HG03558 (cell line): ENCODE results near the gene ADGB.
"Not testable (repeated sequence)": the region's sequence is repeated elsewhere in the genome, so short reads cannot be mapped to it uniquely, and the experiment has no call there.

Experiments
- ATAC-seq: cut with Tn5 transposase; IDR thresholded peaks from one replicate; pipeline ENCODE4 v1.9.1; 2021; ENCODE audit warnings: moderate number of reproducible peaks; ENCODE audit not compliant: unreplicated experiment; ENCODE audit errors: extremely low read depth

The ADGB gene

GRCh38 chr6:146598772-146599405 lies at the start of gene ADGB:
Gene ADGB, plus strand, starts transcription at chr6:146598972. Its CDS starts 69 bp downstream, at chr6:146599041.
- no peak for ATAC-seq

GRCh38 chr6:146550911-146551310 lies 47.9 kb upstream of the ADGB start:
- ATAC-seq, result no peak

GRCh38 chr6:146551545-146551944 lies 47.2 kb upstream of the ADGB start:
- no peak for ATAC-seq

GRCh38 chr6:146553377-146554135 lies 45.2 kb upstream of the ADGB start:
- no peak for ATAC-seq

GRCh38 chr6:146560607-146561006 lies 38.2 kb upstream of the ADGB start:
- no peak for ATAC-seq

GRCh38 chr6:146566661-146567060 lies 32.1 kb upstream of the ADGB start:
- not testable (repeated sequence) for ATAC-seq

- ATAC-seq, result not testable (repeated sequence)
Measured at GRCh38 chr6:146568619-146569018, 30.2 kb upstream of the ADGB start.

- ATAC-seq, result no peak
Measured at GRCh38 chr6:146574211-146574610, 24.6 kb upstream of the ADGB start.

GRCh38 chr6:146578054-146578453 lies 20.7 kb upstream of the ADGB start:
- ATAC-seq, result no peak

- ATAC-seq, result no peak
Measured at GRCh38 chr6:146581968-146582367, 16.8 kb upstream of the ADGB start.

GRCh38 chr6:146582857-146583256 lies 15.9 kb upstream of the ADGB start:
- no peak for ATAC-seq

GRCh38 chr6:146583966-146584365 lies 14.8 kb upstream of the ADGB start:
- no peak for ATAC-seq

- ATAC-seq, result no peak
Measured at GRCh38 chr6:146587459-146587858, 11.3 kb upstream of the ADGB start.

- ATAC-seq, result no peak
Measured at GRCh38 chr6:146590492-146590891, 8.3 kb upstream of the ADGB start.

- ATAC-seq, result no peak
Measured at GRCh38 chr6:146592451-146592850, 6.3 kb upstream of the ADGB start.

- no peak for ATAC-seq
Measured at GRCh38 chr6:146593986-146594385, 4.8 kb upstream of the ADGB start.

- no peak for ATAC-seq
Measured at GRCh38 chr6:146594495-146594894, 4.3 kb upstream of the ADGB start.

GRCh38 chr6:146595972-146596731 lies 2.6 kb upstream of the ADGB start:
- ATAC-seq, result no peak

- no peak for ATAC-seq
Measured at GRCh38 chr6:146601352-146601751, 2.6 kb downstream of the ADGB start.

- ATAC-seq, result no peak
Measured at GRCh38 chr6:146602526-146602925, 3.8 kb downstream of the ADGB start.

GRCh38 chr6:146613947-146614346 lies 15.2 kb downstream of the ADGB start:
- no peak for ATAC-seq
